ENCODE measurements around the gene GNG2.

DNA sequence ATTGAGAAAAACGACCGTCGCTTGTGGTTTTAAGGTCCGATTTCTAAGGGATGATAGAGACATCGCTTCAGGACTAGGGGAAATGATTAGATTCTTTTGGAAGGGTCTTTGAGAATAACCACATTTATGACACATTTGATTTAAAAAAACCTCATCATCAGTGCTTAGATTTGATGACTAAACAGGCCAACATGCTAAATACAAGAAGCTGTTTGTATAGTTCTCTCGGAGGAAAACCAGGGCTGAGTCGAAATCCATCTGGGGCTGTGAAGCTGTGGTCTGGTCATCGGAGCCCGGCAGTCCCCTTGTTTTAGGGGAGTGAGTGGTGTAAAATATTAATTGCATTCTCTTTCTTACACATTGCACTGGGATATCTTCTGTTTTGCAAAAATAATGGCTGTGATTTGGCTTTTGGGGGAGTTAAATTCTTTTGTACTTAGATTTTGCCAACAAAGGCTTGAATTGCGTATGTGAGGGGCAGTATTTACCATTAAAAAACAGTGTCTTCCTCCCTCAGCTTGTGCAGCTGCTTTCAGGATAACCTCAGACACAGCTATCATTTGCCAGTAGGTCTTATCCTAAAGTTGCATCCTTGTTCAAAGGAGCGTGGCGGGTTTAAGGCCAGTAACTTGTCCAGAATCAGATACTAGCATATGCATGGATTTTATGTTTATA is 550 bp downstream of the GNG2 start:
- TF ChIP-seq CTCF (conservative IDR thresholded peaks at IDR 0.05) = no peak
- no peak for TF ChIP-seq EZH2 (IDR thresholded peaks at IDR 0.05; ENCODE audit: low read depth)

All from PC-9 (cell line).